Left colon (tissue), 2 donors: Measurements from ENCODE around the gene TBC1D17. TPM values are rescaled to one million over a fixed set of nuclear protein-coding genes. Genes with fewer than 3 reads are reported as not detected.
A peak's percentile ranks its signal among the peaks of the same experiment; 100 is the strongest.

Experiments used
- ATAC-seq: fragments of 200-7000 bp; cut with Tn5 transposase; one replicate; pipeline ENCODE4 v1.9.1; 2020; ENCODE audit warnings: mild to moderate bottlenecking, moderate library complexity
- DNase-seq, 2 donors: peaks; one replicate each; pipeline ENCODE4 v3.0.0-alpha.2; 2020
- intact Hi-C, 2 donors: fragments of 100-400 bp; cut with DNase I in 1 of 2; cut with micrococcal nuclease in 1 of 2; formaldehyde crosslinking; loops; one replicate each; pipeline versions ENCODE4 v1.11.2 to v1.14.0; 2022; cut with DNase I, micrococcal nuclease
- total RNA-seq, 2 donors: library from RNA; stranded (reverse); fragmentation: NEBNext Ultra II Directional; extraction: Animal tissue kit (Norgen Biotek cat#: 25700); gene quantifications; one replicate each; pipeline ENCODE4 v1.2.1, GENCODE V29; 2021
- donor health status: DM: no; HTN: no; CAD: no.
- donor health status: DM: yes; HTN: yes; CAD: no.

Gene TBC1D17
- total RNA-seq, 2 donors from 2014 or later, result 32.8 to 36.4 TPM

DNA sequence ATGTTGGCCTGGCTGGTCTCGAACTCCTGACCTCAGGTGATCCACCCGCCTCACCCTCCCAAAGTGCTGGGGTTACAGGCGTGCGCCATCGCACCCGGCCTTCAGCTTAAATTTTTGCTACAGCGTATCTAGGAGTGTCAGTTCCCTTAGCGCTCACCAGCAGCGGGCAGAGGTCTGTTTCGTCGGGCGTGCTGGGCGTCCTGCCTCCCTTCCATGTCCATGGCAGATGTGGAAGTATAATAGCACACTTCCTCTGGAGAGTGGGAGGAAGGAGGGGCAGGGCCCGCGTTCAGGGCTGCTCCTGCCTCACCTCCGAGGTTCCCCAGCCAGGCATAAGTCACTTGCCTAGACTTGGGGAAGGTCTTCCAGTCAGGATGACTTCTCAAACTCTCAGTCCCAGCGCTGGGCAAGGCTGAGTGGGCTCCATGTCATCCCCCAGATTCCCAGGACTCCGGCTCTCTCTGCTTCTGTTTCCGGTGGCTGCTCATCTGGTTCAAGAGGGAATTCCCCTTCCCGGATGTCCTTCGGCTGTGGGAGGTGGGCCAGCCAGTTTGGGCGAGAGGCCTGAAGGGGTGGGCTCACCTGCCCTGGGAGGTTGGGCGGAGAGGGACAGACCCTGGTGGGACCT, 9.6 kb downstream of the TBC1D17 start:
- DNase-seq, result no peak
- intact Hi-C loops, result no loop called here
- no peak for ATAC-seq

DNA sequence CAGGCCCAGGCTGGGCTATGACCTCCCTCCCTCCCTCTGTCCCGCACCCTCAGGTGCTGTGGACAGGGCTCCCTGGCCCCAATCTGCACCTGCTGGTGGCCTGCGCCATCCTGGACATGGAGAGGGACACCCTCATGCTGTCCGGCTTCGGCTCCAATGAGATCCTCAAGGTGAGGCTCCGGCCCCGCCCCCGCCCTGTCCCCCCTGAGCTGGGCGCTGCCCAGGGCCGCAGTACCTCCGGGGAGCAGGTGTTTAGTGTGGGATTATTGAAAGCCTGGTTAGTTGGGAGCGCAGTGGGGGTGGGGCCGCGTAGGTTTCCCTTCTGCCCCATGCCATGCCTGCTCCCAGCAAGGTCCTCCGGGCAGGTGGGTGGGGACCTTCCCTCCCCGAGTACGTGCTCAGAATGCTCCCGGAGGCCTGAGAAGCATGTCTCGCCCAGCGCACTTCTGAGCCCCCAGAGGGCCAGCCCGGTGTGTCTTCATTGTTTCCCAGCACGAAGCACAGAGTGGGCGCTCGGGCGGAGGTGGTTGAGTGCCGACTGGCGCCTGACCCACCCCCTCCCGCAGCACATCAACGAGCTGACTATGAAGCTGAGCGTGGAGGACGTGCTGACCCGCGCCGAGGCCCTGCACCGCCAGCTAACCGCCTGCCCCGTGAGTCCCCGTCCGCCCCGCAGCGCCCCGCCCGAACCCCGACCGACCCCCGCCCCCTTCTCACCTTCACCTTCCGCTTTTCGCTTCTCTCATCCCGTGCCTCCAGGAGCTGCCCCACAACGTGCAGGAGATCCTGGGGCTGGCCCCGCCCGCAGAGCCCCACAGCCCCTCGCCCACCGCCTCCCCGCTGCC, 10.4 kb downstream of the TBC1D17 start:
- DNase-seq (no peak), ATAC-seq (peak; percentile 20)
- intact Hi-C loops, result no loop called here

DNA sequence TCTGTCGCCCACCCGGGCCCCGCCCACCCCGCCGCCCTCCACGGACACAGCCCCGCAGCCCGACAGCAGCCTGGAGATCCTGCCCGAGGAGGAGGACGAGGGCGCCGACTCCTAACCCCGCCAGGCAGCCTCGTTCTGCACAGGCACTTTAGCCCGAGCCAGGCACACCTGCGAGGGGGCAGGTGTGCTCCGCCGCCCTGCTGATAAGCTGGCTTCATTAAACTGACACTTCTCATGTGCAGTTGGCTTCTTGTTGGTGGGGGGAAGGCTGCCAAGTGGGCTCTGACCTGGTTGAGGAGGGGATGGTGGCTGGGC, 11.0 kb downstream of the TBC1D17 start:
- intact Hi-C loops, result no loop called here
- ATAC-seq (no peak), DNase-seq (no peak)

DNA sequence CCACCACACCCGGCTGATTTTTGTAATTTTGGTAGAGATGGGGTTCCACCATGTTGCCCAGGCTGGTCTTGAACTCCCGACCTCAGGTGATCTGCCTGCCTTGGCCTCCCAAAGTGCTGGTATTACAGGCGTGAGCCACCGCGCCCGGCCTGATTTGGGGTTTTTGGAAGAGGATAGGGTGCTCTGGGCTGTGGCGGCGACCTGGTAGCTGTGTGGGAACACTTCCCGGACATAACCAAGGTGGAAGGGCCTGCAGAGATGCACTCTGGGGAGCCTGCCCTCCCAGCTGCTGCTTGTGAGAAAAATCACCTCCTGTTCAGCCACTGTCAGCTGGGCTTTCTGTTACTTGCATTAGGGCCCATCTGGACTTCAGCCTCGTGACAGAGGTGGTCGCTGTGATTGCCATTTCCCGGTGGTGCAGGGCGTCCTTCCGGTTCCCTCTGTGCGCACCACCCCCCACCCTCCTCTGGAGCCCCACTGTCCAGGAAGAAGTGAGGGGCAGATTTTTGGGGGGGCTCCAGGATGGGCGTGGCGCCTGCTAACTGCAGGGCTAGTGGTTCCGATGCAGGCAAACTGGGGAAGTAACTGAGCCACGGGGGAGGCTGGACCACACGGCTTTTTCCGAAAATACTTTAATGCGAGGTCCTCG, 11.7 kb downstream of the TBC1D17 start:
- DNase-seq, result no peak
- ATAC-seq, result no peak
- intact Hi-C loops, result no loop called here

DNA sequence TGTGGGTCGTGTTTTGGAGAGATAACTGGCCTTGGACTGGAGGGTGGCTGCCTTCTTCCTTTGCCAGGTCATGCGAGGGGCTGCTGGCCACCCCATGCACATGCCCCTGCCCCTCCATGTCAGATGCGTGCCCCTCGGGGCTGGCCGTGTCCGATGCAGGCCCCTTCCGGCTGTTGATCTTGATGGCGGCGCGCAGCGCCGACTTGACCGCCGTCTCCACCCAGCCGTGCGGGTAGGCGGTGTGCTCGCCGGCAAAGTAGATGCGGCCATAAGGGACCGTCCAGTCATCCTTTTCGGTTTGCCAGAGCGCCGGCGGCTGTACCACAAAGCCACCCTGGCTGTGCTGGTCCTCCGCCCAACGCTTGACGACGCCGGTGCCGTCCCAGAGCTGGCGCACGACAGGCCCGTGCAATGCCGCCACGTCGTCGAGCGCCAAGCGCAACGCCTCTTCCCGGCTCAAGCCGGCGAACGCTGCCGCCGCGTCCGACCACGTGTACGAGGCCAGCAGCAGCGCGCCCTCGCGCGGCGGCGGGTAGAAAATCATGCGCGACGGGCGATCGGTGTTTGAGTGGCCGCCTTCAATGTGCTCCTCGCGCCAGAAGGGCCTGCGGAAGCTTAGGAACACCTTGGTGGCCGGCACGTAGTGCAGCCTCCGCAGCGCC, 12.3 kb downstream of the TBC1D17 start:
- ATAC-seq (peak; percentile 72), DNase-seq (peak; percentile 65 to 78)
- intact Hi-C loops, result no loop called here

DNA sequence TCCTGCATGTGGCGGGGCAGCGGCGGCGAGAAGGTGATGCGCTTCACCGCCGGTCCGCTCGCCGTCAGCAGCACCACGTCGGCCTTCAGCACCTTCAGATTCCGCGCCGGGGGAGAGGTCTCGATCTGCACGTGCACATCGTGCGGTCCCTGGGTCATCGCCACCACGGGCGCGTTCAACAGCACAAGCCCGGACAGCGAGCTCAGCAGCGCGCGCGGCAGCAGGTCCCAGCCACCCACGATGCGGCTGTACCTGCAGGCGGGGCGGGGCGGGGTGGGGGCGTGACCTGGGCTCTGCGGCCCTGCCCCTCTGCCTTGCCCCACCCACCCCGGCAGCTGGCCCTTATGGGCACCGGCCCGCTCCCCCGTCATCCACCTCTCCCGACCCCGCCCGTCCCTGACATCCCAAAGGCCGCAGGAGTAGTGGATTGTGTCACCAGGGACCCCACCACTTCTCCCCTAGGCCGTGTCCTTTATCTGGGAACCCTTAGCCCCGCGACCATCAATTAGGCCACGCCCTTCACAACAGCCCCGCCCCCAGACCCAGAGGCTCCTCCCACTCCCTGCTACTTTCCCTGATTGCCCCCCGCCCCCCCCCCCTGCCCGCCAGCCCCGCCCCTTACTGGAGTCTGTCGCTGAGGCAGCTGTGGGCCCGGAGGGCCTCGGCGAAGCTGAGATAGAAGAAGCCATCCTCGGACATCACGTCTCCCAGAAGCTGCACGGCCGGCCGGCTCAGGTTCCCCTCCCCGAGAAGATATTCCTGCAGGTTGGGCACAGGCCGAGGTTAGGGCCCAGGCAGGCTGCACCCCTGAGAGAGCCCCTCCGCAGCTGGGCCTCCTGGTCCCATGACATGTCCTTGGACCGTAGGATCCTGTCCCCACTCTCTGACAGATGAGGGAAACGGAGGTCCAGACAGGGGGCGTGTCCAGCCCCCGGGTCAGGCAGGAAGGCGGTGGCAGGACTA, 13.1 kb downstream of the TBC1D17 start:
- ATAC-seq, result peak; percentile 81
- intact Hi-C loops, result no loop called here
- peak in 1 of 2 donors; percentile 76 for DNase-seq

DNA sequence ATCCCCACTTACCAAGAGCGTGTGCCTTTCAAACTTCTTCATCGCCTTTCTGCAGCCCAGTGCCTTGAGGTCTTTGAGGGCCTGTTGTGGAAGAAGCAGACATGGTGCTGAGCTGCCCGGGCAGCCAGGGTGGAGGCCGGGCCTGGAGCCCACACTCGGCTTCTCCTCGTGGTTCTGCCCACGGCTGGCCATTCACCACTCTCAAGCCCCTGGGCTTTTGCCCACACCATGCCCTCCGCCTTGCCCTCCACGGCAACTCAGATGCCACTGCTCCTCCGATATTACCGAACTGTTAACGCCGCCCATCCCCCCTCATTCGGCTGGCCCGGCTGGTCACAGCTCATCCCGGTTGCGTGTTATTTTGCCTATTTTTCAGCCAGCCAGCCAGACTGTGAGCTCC, 13.9 kb downstream of the TBC1D17 start:
- intact Hi-C loops, result no loop called here
- no peak for ATAC-seq

DNA sequence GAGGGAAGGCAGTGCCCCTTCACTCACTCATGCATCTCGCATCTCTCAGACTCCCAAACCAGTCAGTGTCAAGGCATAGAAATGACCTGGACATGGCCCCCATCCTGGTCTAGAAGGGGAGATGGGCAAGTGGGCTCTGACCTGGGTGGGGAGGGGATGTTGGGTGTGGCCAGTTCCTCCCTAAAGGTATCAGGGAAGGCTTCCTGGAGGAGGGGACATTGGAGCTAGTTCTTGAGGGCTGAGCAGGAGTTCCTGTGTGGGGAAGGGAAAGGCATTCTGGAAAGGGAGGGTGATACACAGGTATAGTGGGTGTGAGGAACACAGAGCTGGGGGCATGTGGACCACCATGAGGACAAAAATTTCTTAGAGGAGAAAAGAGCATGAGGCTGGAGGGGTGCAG, 15.2 kb downstream of the TBC1D17 start:
- no peak for DNase-seq
- intact Hi-C loops, result no loop called here
- no peak for ATAC-seq

More for the DNA sequence above, 13.9 kb downstream of the TBC1D17 start:
- DNase-seq, result no peak

DNA sequence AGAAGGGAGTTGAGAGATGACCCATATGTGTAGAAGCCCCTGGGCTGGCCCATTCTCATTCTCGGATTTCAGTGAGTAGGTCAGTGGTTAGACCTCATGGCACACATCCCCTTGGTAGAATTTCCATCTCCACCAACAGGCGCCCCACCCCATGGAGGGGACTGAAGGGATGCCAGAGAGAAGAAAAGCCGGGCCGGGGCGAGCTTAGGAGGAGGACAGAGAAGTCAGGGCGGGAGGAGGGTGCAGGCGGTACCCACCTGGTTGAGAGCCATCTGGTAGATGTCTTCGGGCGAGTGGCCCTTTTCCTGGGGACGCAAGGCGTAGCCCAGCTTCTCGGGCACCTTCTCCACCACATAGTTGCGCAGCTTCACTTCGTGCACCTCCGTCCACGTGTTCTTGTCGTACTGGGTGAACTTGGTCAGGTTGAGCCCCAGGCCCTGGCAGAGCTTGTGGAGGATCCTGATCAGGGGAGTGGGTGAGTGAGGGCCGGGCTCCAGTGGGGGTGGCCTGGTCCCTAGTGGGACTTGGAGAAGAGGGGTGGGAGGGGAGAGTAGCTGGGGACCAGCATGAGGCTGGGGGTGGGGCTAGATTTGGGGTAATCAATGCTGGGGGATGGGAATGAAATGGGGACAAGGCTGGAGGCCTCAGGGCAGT, 16.6 kb downstream of the TBC1D17 start:
- ATAC-seq, result no peak
- intact Hi-C loops, result no loop called here
- DNase-seq, result no peak

DNA sequence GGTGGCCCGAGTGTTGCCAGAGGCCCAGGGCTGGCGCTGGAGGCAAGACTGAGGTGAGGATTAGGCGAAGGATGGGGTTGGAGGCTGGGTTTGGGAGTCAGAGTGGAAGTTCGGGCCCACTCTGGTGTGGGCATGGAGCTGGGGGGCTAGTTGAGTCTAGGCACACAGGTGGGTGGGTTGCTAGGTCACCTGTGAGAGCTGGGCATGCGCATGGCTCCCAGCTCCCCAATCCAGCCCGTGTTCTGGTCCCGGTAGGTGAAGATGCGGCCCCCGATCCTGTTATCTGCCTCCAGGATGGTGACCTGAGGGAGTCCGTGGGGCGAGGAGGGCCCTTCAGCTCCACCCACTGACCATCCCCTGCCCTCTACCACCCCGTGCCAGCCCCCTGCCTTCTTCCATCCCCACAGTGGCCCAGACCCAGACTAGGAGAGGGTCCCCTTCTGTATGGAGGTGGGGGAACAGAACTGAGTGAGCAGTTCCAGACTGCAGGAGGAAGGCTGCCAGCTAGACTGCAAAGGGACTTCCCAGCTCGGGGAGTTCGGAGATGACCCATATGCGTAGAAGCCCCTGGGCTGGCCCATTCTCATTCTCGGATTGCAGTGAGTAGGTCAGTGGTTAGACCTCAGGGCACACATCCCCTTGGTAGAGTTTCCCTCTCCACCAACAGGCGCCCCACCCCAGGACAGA, 17.5 kb downstream of the TBC1D17 start:
- ATAC-seq, result no peak
- no peak for DNase-seq
- intact Hi-C loops, result no loop called here

DNA sequence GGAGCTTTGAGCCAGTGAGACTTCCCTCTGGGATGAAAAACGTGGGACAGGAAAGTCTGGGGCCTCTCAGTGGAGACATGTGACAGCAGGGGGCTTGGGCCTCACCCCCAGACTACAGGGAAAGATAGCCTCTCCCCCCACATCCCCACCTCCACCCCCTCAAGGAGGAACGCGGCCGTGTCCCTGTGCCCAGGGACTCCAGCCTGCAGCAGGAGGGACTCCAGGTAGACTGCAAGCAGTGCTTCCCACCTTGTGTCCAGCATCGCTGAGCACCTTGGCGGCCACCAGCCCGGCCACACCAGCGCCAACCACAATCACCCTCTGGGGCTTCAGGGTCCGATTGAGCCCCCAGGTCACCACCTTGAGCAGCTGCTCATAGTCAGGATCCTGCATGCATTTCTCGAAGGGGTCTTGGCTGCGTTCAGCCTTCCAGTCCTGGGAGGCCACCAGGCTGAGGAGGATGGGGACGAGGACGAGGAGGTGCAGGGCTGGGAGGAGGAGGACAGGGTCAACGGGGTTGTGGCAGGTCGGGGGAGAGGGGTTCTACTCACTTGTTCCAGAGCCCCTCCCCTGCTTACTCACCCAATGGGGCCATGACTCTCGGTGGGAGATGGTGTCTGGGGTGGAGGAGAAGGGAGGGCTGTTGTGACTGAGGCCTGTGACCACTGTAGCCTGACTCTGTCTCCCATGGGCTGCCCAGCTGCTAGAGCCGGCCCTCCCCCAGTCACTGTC, 18.2 kb downstream of the TBC1D17 start:
- ATAC-seq (no peak), DNase-seq (no peak)
- intact Hi-C loops, result no loop called here

DNA sequence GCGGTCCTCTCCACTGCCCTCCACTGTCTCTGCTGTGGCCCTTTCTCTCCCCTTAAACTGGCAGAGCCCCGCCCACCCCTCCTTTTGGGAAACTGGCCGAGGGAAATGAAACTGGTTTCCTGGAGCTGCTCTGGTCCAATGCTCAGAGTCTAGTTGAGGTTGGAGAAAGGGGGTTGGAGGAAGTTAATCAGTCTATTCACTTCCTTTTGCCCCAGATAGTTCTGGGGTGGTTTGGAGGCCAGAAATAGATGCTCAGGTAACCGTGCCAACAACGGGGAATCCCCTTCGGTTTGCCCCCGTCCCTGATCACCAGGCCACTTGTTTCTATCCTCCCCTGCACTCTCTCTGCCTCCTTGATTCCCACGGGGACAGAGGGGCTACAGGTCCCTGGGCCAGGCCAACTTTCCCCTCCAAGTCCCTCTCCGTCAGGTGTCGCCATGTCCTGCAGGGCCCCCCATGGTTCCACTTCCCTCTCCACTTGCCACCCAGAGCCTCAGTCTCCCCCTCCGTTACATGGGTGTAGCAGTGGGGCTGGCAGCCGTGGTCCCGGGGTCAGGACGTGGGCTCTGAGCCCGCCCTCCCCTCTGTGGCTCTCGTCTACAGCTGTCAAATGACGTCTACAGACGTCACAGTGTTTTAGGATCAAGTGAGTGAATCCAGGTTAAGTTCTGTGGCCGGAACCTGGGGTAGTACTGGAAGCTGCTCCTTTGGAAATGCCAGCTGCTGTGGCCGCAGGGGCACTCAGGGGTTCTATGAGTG, 19.5 kb downstream of the TBC1D17 start, which contains the start of gene IL4I1:
Gene IL4I1, minus strand, starts transcription at position 25 of the 759 bp plus-strand sequence. CDS start 727 bp downstream, outside the sequence.
- DNase-seq, result peak in 1 of 2 donors; percentile 51
- intact Hi-C loops, result no loop called here
- ATAC-seq, result peak; percentile 39

DNA sequence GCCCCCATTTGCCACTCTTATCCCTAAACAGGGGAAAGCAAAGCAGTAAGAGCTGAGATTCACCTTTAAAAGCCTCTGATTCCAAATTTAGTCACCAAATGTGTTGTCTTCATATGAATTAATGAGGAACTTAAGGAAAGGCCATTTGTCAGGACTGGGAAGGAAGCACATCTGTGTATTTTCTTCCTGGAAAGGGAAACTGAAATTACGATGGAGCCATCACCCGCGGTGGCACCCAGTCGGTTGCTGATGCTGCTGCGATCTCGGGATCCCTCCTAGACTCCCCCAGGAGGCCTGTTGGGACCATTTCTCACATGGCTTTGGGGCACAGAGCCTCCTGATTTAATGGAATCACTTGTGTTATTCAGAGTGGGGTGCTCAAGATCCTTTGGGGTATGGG, 26.6 kb downstream of the TBC1D17 start:
- DNase-seq (no peak), ATAC-seq (no peak)
- intact Hi-C loops, result no loop called here

DNA sequence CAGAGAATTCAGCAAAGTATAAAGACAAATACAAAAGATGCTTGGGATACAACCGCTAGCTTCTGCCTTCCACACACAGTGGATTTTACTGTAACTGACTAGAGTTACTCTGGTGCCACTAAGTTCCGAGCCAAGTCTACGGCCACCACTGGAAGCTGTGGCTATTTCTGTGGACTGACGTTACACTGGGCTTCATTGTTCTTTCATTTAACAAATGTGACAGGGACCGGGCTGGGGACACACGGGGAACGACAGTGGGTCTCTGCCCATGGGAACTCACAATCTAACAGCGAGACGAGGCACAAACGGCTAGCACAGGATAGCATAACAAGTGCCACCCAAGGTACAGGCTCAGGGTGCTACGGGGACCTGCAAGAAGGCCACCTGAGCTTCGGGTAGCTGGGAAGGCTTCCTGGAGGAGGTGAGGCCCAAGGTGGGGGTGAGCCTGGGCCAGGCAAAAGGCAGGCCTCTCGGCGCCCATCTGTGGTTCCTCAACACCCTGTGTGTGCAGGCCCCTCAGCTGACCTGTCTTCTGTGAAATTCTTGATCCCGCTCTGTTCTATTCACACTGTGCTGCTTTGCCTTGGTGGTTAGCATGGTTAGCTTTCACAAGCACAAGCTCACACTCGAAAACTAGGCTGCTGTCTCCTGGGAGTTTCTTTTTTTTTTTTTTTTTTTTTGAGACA, 29.5 kb downstream of the TBC1D17 start:
- DNase-seq (no peak), ATAC-seq (no peak)
- intact Hi-C loops, result no loop called here

DNA sequence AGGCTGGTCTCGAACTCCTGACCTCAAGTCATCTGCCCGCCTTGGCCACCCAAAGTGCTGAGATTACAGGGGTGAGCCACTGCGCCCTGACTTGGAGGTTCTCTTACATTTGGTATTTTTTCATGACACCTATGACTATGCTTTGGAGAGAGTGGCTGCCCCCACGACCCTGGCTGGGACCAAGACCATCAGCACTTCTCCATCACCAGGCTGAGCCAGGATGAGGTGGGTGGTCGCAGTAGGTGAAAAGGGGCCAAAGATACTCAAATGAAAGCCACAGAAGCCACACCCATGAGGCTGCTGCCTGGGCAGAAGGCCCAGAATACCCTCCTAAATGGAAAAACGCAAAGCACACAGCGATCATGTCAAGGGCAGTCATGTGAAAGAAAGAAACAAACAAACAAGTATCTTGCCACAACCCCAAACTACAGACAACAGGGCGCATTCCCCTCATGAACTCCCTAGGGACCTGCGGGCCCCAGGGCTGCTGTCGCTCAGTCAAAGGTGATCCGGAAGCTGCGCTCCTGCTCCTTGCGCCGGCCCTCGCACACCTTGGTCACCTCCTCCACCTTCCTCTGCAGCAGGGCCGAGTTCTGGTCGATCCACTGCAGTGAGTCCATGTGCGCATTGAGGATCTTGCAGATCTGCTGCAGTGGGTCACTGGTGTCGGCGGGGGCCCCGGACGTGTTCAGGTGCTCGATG, 30.4 kb downstream of the TBC1D17 start:
- ATAC-seq, result no peak
- DNase-seq, result no peak
- intact Hi-C loops, result no loop called here
